IPS-18a (cell line): Measurements from ENCODE around the gene IL17B.

Experiments used
- H3K27ac ChIP-seq: one replicate; pipeline ENCODE4 v1.5.1; 2013; ENCODE audit warnings: low read length
- H3K27me3 ChIP-seq: one replicate; pipeline ENCODE4 v1.6.1; 2013; ENCODE audit warnings: mild to moderate bottlenecking, low read length; ENCODE audit not compliant: control insufficient read depth, insufficient read depth
- H3K36me3 ChIP-seq: one replicate; pipeline ENCODE4 v1.6.1; 2013; ENCODE audit warnings: low read depth, low read length; ENCODE audit not compliant: control insufficient read depth
- H3K4me1 ChIP-seq: one replicate; pipeline ENCODE4 v1.6.1; 2013; ENCODE audit warnings: low read depth, low read length; ENCODE audit not compliant: control insufficient read depth
- H3K4me3 ChIP-seq: one replicate; pipeline ENCODE4 v1.5.1; 2013; ENCODE audit warnings: low read length
- H3K9ac ChIP-seq: one replicate; pipeline ENCODE4 v1.6.1; 2013; ENCODE audit warnings: mild to moderate bottlenecking, low read length, moderate library complexity
- H3K9me3 ChIP-seq: one replicate; pipeline ENCODE4 v1.6.1; 2013; ENCODE audit warnings: low read depth, low read length; ENCODE audit not compliant: control insufficient read depth

The IL17B gene

GRCh38 chr5:149380466-149381121 lies 1.5 kb upstream of the IL17B start:
- Histone ChIP-seq H3K27ac (no peak overlapping the region), H3K27me3 (no peaks in the 10 kb centered on the region), H3K9ac (no peak overlapping the region), H3K9me3 (no peaks in the 10 kb centered on the region), H3K36me3 (no peaks in the 10 kb centered on the region), H3K4me1 (no peaks in the 10 kb centered on the region), H3K4me3 (no peak overlapping the region)

- no peak overlapping the region for H3K4me3 ChIP-seq
- no peaks in the 10 kb centered on the region for H3K9me3 ChIP-seq
- no peaks in the 10 kb centered on the region for H3K36me3 ChIP-seq
- H3K4me1 ChIP-seq = no peaks in the 10 kb centered on the region
- no peak overlapping the region for H3K9ac ChIP-seq
- H3K27me3 ChIP-seq = no peaks in the 10 kb centered on the region
- no peak overlapping the region for H3K27ac ChIP-seq
Observed at GRCh38 chr5:149379818-149380374, 804 bp upstream of the IL17B start.

GRCh38 chr5:149378241-149378820 lies 761 bp downstream of the IL17B start:
- no peaks in the 10 kb centered on the region for H3K9me3 ChIP-seq
- no peaks in the 10 kb centered on the region for H3K36me3 ChIP-seq
- no peaks in the 10 kb centered on the region for H3K27me3 ChIP-seq
- no peak overlapping the region for H3K27ac ChIP-seq
- H3K9ac ChIP-seq = no peak overlapping the region
- H3K4me3 ChIP-seq = no peak overlapping the region
- no peaks in the 10 kb centered on the region for H3K4me1 ChIP-seq

- Histone ChIP-seq H3K27ac (no peak overlapping the region), H3K4me1 (no peaks in the 10 kb centered on the region), H3K4me3 (no peak overlapping the region), H3K9me3 (no peaks in the 10 kb centered on the region), H3K27me3 (no peaks in the 10 kb centered on the region), H3K9ac (no peak overlapping the region), H3K36me3 (no peaks in the 10 kb centered on the region)
Observed at GRCh38 chr5:149376711-149377447, 2.2 kb downstream of the IL17B start.

GRCh38 chr5:149376104-149376503 lies 3.0 kb downstream of the IL17B start:
- no peaks in the 10 kb centered on the region for H3K36me3 ChIP-seq
- no peaks in the 10 kb centered on the region for H3K9me3 ChIP-seq
- H3K9ac ChIP-seq = no peak overlapping the region
- H3K4me1 ChIP-seq = no peaks in the 10 kb centered on the region
- H3K4me3 ChIP-seq = no peak overlapping the region
- H3K27me3 ChIP-seq = no peaks in the 10 kb centered on the region
- no peak overlapping the region for H3K27ac ChIP-seq

GRCh38 chr5:149375434-149375833 lies 3.7 kb downstream of the IL17B start:
- Histone ChIP-seq H3K27ac (no peak overlapping the region), H3K9me3 (no peaks in the 10 kb centered on the region), H3K36me3 (no peaks in the 10 kb centered on the region), H3K9ac (no peak overlapping the region), H3K27me3 (no peaks in the 10 kb centered on the region), H3K4me1 (no peaks in the 10 kb centered on the region), H3K4me3 (no peak overlapping the region)

GRCh38 chr5:149374801-149375200 lies 4.3 kb downstream of the IL17B start:
- Histone ChIP-seq H3K27me3 (no peaks in the 10 kb centered on the region), H3K9me3 (no peaks in the 10 kb centered on the region), H3K4me1 (no peaks in the 10 kb centered on the region), H3K27ac (no peak overlapping the region), H3K36me3 (no peaks in the 10 kb centered on the region), H3K9ac (no peak overlapping the region), H3K4me3 (no peak overlapping the region)

GRCh38 chr5:149374303-149374702 lies 4.8 kb downstream of the IL17B start:
- no peak overlapping the region for H3K27ac ChIP-seq
- H3K36me3 ChIP-seq = no peaks in the 10 kb centered on the region
- H3K4me3 ChIP-seq = no peak overlapping the region
- no peak overlapping the region for H3K9ac ChIP-seq
- H3K9me3 ChIP-seq = no peaks in the 10 kb centered on the region
- H3K4me1 ChIP-seq = no peaks in the 10 kb centered on the region
- no peaks in the 10 kb centered on the region for H3K27me3 ChIP-seq

- no peaks in the 10 kb centered on the region for H3K4me1 ChIP-seq
- H3K9ac ChIP-seq = no peak overlapping the region
- H3K9me3 ChIP-seq = no peaks in the 10 kb centered on the region
- H3K36me3 ChIP-seq = no peaks in the 10 kb centered on the region
- H3K27me3 ChIP-seq = no peaks in the 10 kb centered on the region
- H3K4me3 ChIP-seq = no peak overlapping the region
- no peak overlapping the region for H3K27ac ChIP-seq
Observed at GRCh38 chr5:149372932-149373331, 6.2 kb downstream of the IL17B start.

- H3K27ac ChIP-seq = no peak overlapping the region
- H3K9me3 ChIP-seq = no peaks in the 10 kb centered on the region
- peaks cover 3% of the 10 kb centered on the region for H3K4me1 ChIP-seq
- no peak overlapping the region for H3K9ac ChIP-seq
- H3K36me3 ChIP-seq = no peaks in the 10 kb centered on the region
- no peak overlapping the region for H3K4me3 ChIP-seq
- no peaks in the 10 kb centered on the region for H3K27me3 ChIP-seq
Observed at GRCh38 chr5:149372076-149372795, 6.9 kb downstream of the IL17B start.

- Histone ChIP-seq H3K27me3 (no peaks in the 10 kb centered on the region), H3K4me3 (no peak overlapping the region), H3K36me3 (no peaks in the 10 kb centered on the region), H3K4me1 (peaks cover 3% of the 10 kb centered on the region), H3K27ac (no peak overlapping the region), H3K9ac (no peak overlapping the region), H3K9me3 (no peaks in the 10 kb centered on the region)
Observed at GRCh38 chr5:149371296-149371962, 7.7 kb downstream of the IL17B start.
